ENCODE measurements around the gene OLFML2A. TPM values are rescaled to one million over a fixed set of nuclear protein-coding genes. Genes with fewer than 3 reads are reported as not detected.

OLFML2A gene
- polyA plus RNA-seq, 4 donors, result 0.22 to 6.3 (median 1.9) TPM

- Histone ChIP-seq H3K9me3 (ENCODE audit: control insufficient read depth in 2 of 2, insufficient read depth in 1 of 2, low read depth in 1 of 2, low read length in 1 of 2) (no peaks in the 10 kb centered on the region), H3K27me3 (ENCODE audit: control insufficient read depth in 3 of 3, insufficient read depth in 3 of 3, low read length in 3 of 3) (no peaks in the 10 kb centered on the region), H3K27ac (ENCODE audit: low read depth in 1 of 3, low read length in 2 of 3) (peak overlapping the region in 2 of 3 donors; percentile 42 to 47), H3K4me3 (ENCODE audit: low read depth in 1 of 3, low read length in 3 of 3) (no peak overlapping the region), H3K4me1 (ENCODE audit: control insufficient read depth in 3 of 3, insufficient read depth in 2 of 3, low read depth in 1 of 3, low read length in 2 of 3) (peaks cover 0 to 7% (median 0%) of the 10 kb centered on the region in 3 donors), H3K36me3 (ENCODE audit: control insufficient read depth in 3 of 3, insufficient read depth in 2 of 3, low read depth in 1 of 3, low read length in 3 of 3) (peaks cover 0 to 10% (median 0%) of the 10 kb centered on the region in 3 donors)
- WGBS, 3 donors, result 65 to 77% (median 72%) methylated on average over 12 of the region's 12 CpGs
- FAIRE-seq (no peak), DNase-seq (peak in 1 of 2 donors; percentile 49)
Observed at GRCh38 chr9:124810663-124811355, 33.9 kb downstream of the OLFML2A start.

- no peak for FAIRE-seq
- Histone ChIP-seq H3K9me3 (ENCODE audit: control insufficient read depth in 2 of 2, insufficient read depth in 1 of 2, low read depth in 1 of 2, low read length in 1 of 2) (no peaks in the 10 kb centered on the region), H3K36me3 (ENCODE audit: control insufficient read depth in 3 of 3, insufficient read depth in 2 of 3, low read depth in 1 of 3, low read length in 3 of 3) (peaks cover 0 to 10% (median 0%) of the 10 kb centered on the region in 3 donors), H3K4me3 (ENCODE audit: low read depth in 1 of 3, low read length in 3 of 3) (no peak overlapping the region), H3K27me3 (ENCODE audit: control insufficient read depth in 3 of 3, insufficient read depth in 3 of 3, low read length in 3 of 3) (no peaks in the 10 kb centered on the region), H3K27ac (ENCODE audit: low read depth in 1 of 3, low read length in 2 of 3) (peak overlapping the region in 1 of 3 donors; percentile 42), H3K4me1 (ENCODE audit: control insufficient read depth in 3 of 3, insufficient read depth in 2 of 3, low read depth in 1 of 3, low read length in 2 of 3) (peaks cover 0 to 7% (median 0%) of the 10 kb centered on the region in 3 donors)
- 64 to 77% (median 70%) methylated on average over 6 of the region's 6 CpGs for WGBS, 3 donors
- DNase-seq, result peak in 1 of 2 donors; percentile 27
Observed at GRCh38 chr9:124812441-124812876, 35.5 kb downstream of the OLFML2A start.

- H3K9me3 ChIP-seq (ENCODE audit: control insufficient read depth in 2 of 2, insufficient read depth in 1 of 2, low read depth in 1 of 2, low read length in 1 of 2), result no peaks in the 10 kb centered on the region
- WGBS, 3 donors, result 83 to 87% (median 84%) methylated on average over 7 of the region's 7 CpGs
- no peak overlapping the region for H3K4me3 ChIP-seq (ENCODE audit: low read depth in 1 of 3, low read length in 3 of 3)
- no peak for DNase-seq
- H3K27ac ChIP-seq (ENCODE audit: low read depth in 1 of 3, low read length in 2 of 3), result peak overlapping the region in 1 of 3 donors; percentile 42
- FAIRE-seq, result no peak
- peaks cover 0 to 8% (median 0%) of the 10 kb centered on the region in 3 donors for H3K36me3 ChIP-seq (ENCODE audit: control insufficient read depth in 3 of 3, insufficient read depth in 2 of 3, low read depth in 1 of 3, low read length in 3 of 3)
- H3K4me1 ChIP-seq (ENCODE audit: control insufficient read depth in 3 of 3, insufficient read depth in 2 of 3, low read depth in 1 of 3, low read length in 2 of 3), result peaks cover 0 to 7% (median 0%) of the 10 kb centered on the region in 3 donors
- no peaks in the 10 kb centered on the region for H3K27me3 ChIP-seq (ENCODE audit: control insufficient read depth in 3 of 3, insufficient read depth in 3 of 3, low read length in 3 of 3)
Observed at GRCh38 chr9:124813041-124813440, 36.1 kb downstream of the OLFML2A start.

GRCh38 chr9:124813501-124814163 lies 36.7 kb downstream of the OLFML2A start:
- H3K9me3 ChIP-seq (ENCODE audit: control insufficient read depth in 2 of 2, insufficient read depth in 1 of 2, low read depth in 1 of 2, low read length in 1 of 2), result no peaks in the 10 kb centered on the region
- 83 to 86% (median 83%) methylated on average over 11 of the region's 11 CpGs for WGBS, 3 donors
- H3K36me3 ChIP-seq (ENCODE audit: control insufficient read depth in 3 of 3, insufficient read depth in 2 of 3, low read depth in 1 of 3, low read length in 3 of 3), result peaks cover 0 to 8% (median 0%) of the 10 kb centered on the region in 3 donors
- DNase-seq, result no peak
- no peak for FAIRE-seq
- no peak overlapping the region for H3K4me3 ChIP-seq (ENCODE audit: low read depth in 1 of 3, low read length in 3 of 3)
- H3K27ac ChIP-seq (ENCODE audit: low read depth in 1 of 3, low read length in 2 of 3), result no peak overlapping the region
- peaks cover 0 to 7% (median 0%) of the 10 kb centered on the region in 3 donors for H3K4me1 ChIP-seq (ENCODE audit: control insufficient read depth in 3 of 3, insufficient read depth in 2 of 3, low read depth in 1 of 3, low read length in 2 of 3)
- no peaks in the 10 kb centered on the region for H3K27me3 ChIP-seq (ENCODE audit: control insufficient read depth in 3 of 3, insufficient read depth in 3 of 3, low read length in 3 of 3)

- H3K36me3 ChIP-seq (ENCODE audit: control insufficient read depth in 3 of 3, insufficient read depth in 2 of 3, low read depth in 1 of 3, low read length in 3 of 3), result peaks cover 0 to 8% (median 0%) of the 10 kb centered on the region in 3 donors
- H3K4me3 ChIP-seq (ENCODE audit: low read depth in 1 of 3, low read length in 3 of 3), result no peak overlapping the region
- H3K27me3 ChIP-seq (ENCODE audit: control insufficient read depth in 3 of 3, insufficient read depth in 3 of 3, low read length in 3 of 3), result no peaks in the 10 kb centered on the region
- peaks cover 0 to 13% (median 0%) of the 10 kb centered on the region in 3 donors for H3K4me1 ChIP-seq (ENCODE audit: control insufficient read depth in 3 of 3, insufficient read depth in 2 of 3, low read depth in 1 of 3, low read length in 2 of 3)
- no peak overlapping the region for H3K27ac ChIP-seq (ENCODE audit: low read depth in 1 of 3, low read length in 2 of 3)
- FAIRE-seq (no peak), DNase-seq (no peak)
- WGBS, 3 donors, result 73 to 84% (median 80%) methylated on average over 5 of the region's 5 CpGs
- H3K9me3 ChIP-seq (ENCODE audit: control insufficient read depth in 2 of 2, insufficient read depth in 1 of 2, low read depth in 1 of 2, low read length in 1 of 2), result no peaks in the 10 kb centered on the region
Observed at GRCh38 chr9:124814164-124814535, 37.2 kb downstream of the OLFML2A start.

- no peak for DNase-seq
- no peak overlapping the region for H3K4me3 ChIP-seq (ENCODE audit: low read depth in 1 of 3, low read length in 3 of 3)
- no peak overlapping the region for H3K27ac ChIP-seq (ENCODE audit: low read depth in 1 of 3, low read length in 2 of 3)
- no peak for FAIRE-seq
- no peaks in the 10 kb centered on the region for H3K36me3 ChIP-seq (ENCODE audit: control insufficient read depth in 3 of 3, insufficient read depth in 2 of 3, low read depth in 1 of 3, low read length in 3 of 3)
- H3K4me1 ChIP-seq (ENCODE audit: control insufficient read depth in 3 of 3, insufficient read depth in 2 of 3, low read depth in 1 of 3, low read length in 2 of 3), result peaks cover 0 to 16% (median 0%) of the 10 kb centered on the region in 3 donors
- 87 to 91% (median 89%) methylated on average over 5 of the region's 5 CpGs for WGBS, 3 donors
- no peaks in the 10 kb centered on the region for H3K9me3 ChIP-seq (ENCODE audit: control insufficient read depth in 2 of 2, insufficient read depth in 1 of 2, low read depth in 1 of 2, low read length in 1 of 2)
- no peaks in the 10 kb centered on the region for H3K27me3 ChIP-seq (ENCODE audit: control insufficient read depth in 3 of 3, insufficient read depth in 3 of 3, low read length in 3 of 3)
Observed at GRCh38 chr9:124815601-124816000, 38.7 kb downstream of the OLFML2A start.

- peak overlapping the region in 1 of 3 donors; percentile 9 for H3K27ac ChIP-seq (ENCODE audit: low read depth in 1 of 3, low read length in 2 of 3)
- 30 to 57% (median 40%) methylated on average over 18 of the region's 18 CpGs for WGBS, 3 donors
- FAIRE-seq (no peak), DNase-seq (peak; percentile 40 to 59)
- H3K4me3 ChIP-seq (ENCODE audit: low read depth in 1 of 3, low read length in 3 of 3), result no peak overlapping the region
- H3K4me1 ChIP-seq (ENCODE audit: control insufficient read depth in 3 of 3, insufficient read depth in 2 of 3, low read depth in 1 of 3, low read length in 2 of 3), result peaks cover 0 to 9% (median 0%) of the 10 kb centered on the region in 3 donors
- no peaks in the 10 kb centered on the region for H3K36me3 ChIP-seq (ENCODE audit: control insufficient read depth in 3 of 3, insufficient read depth in 2 of 3, low read depth in 1 of 3, low read length in 3 of 3)
- H3K9me3 ChIP-seq (ENCODE audit: control insufficient read depth in 2 of 2, insufficient read depth in 1 of 2, low read depth in 1 of 2, low read length in 1 of 2), result no peaks in the 10 kb centered on the region
- no peaks in the 10 kb centered on the region for H3K27me3 ChIP-seq (ENCODE audit: control insufficient read depth in 3 of 3, insufficient read depth in 3 of 3, low read length in 3 of 3)
Observed at GRCh38 chr9:124818431-124819281, 41.7 kb downstream of the OLFML2A start.

Measured in small intestine (tissue), 7 donors.